ENCODE data around the gene MS4A6A. TPM values are rescaled to one million over a fixed set of nuclear protein-coding genes. Genes with fewer than 3 reads are reported as not detected.

MS4A6A gene, protein sequence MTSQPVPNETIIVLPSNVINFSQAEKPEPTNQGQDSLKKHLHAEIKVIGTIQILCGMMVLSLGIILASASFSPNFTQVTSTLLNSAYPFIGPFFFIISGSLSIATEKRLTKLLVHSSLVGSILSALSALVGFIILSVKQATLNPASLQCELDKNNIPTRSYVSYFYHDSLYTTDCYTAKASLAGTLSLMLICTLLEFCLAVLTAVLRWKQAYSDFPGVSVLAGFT
- total RNA-seq, result 35.0 TPM

DNA sequence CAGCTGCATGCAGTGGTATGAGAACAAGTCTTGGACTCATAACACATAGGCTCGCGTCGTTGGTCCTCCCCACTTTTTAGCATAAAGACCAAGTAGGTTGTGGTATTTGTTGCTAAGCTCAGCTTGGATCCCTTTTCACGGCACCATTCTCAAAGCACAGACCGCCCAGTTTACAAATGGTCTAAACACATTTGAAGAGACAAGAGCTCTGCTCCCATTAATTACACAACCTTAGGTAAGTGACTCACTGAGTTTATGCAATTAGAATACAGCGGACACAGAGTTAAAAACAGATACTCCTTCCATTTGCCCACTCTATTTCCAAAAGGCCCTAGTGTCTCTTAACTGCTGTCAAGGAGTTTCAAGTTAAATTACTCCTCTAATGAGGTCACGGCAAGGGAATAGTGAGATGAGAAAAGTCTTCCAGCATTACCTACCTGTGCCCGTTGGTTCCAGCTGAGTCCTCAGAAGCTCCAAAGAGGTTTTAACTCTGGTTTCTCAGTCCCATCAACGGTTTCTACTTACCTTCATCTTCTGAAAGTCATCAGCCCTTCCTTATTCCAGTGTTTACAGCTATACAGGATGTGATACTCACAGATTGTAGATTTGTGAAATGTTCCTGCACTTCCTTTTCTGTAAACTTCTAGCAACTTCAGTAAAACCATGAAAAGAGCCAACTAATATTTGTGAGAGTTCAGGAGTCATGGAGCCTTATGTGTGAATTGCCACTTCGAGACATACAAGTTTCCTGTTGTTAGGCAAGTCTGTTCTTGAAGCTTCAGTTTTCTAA lies at the start of gene MS4A6A:
MS4A6A (minus strand) TSS at position 543 of the 790 bp plus-strand sequence. CDS start 1,356 bp downstream, outside the sequence.
- Histone ChIP-seq H3K27ac (peak within 1 kb of the TSS in 1 of 2 donors; percentile 33), H3K4me1 (no peaks in the 10 kb centered on the region)
- intact Hi-C loops (cut with DNase I), result no loop called here

DNA sequence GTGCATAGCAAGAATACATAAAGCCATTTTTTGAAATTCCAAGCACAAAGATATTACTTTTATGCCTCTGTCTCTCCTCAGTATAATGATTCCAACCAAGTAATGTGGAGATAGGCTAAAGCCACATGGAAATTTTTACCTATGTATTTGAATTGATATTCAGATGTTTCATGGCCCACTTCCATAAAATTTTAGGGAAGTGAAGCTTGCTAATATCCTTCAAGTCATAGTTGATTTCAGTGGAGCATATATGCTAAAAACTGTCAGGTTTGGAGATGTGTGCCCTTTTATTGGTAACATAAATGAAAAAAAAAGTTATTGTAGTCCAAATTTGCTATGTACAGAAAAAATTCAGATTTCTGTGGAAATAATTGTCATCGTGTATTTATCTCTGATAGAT lies 47.8 kb upstream of the MS4A6A start:
- Histone ChIP-seq H3K4me1 (no peaks in the 10 kb centered on the region), H3K9me3 (no peaks in the 10 kb centered on the region), H3K27ac (no peak overlapping the region), H3K36me3 (no peaks in the 10 kb centered on the region), H3K27me3 (no peaks in the 10 kb centered on the region), H3K4me3 (no peak overlapping the region)
- intact Hi-C loops (cut with DNase I), result no loop called here
- TF ChIP-seq, protein P1, sequence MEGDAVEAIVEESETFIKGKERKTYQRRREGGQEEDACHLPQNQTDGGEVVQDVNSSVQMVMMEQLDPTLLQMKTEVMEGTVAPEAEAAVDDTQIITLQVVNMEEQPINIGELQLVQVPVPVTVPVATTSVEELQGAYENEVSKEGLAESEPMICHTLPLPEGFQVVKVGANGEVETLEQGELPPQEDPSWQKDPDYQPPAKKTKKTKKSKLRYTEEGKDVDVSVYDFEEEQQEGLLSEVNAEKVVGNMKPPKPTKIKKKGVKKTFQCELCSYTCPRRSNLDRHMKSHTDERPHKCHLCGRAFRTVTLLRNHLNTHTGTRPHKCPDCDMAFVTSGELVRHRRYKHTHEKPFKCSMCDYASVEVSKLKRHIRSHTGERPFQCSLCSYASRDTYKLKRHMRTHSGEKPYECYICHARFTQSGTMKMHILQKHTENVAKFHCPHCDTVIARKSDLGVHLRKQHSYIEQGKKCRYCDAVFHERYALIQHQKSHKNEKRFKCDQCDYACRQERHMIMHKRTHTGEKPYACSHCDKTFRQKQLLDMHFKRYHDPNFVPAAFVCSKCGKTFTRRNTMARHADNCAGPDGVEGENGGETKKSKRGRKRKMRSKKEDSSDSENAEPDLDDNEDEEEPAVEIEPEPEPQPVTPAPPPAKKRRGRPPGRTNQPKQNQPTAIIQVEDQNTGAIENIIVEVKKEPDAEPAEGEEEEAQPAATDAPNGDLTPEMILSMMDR (IDR thresholded peaks at IDR 0.05), result no peak
- DNase-seq (ENCODE audit: low spot score in 2 of 2), result no peak

More for the DNA sequence above, at the start of gene MS4A6A:
- Histone ChIP-seq H3K27me3 (no peaks in the 10 kb centered on the region), H3K9me3 (no peaks in the 10 kb centered on the region), H3K4me3 (peak within 1 kb of the TSS; percentile 21 to 32), H3K36me3 (no peaks in the 10 kb centered on the region)
- no peak for DNase-seq (ENCODE audit: low spot score in 2 of 2)
- TF ChIP-seq, protein P1 (IDR thresholded peaks at IDR 0.05), result no peak

DNA sequence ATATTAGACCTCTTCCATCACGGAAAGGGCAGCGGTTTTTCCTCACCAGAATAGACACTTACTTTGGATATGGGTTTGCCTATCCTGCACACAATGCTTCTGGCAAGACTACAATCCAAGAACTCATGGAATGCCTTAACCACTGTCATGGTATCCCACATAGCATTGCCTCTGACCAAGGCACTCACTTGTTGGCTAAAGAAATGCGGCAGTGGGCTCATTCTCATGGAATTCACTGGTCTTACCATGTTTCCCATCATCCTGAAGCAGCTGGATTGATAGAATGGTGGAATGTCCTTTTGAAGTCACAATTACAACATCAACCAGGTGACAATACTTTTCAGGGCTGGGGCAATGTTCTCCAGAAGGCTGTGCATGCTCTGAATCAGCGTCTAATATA lies 39.3 kb upstream of the MS4A6A start:
- H3K36me3 ChIP-seq, result no peaks in the 10 kb centered on the region
- H3K9me3 ChIP-seq, result no peaks in the 10 kb centered on the region
- H3K4me1 ChIP-seq, result no peaks in the 10 kb centered on the region
- intact Hi-C loops (cut with DNase I), result no loop called here
- TF ChIP-seq, protein P1 (IDR thresholded peaks at IDR 0.05), result no peak
- DNase-seq (ENCODE audit: low spot score in 2 of 2), result no peak
- H3K4me3 ChIP-seq, result no peak overlapping the region
- H3K27me3 ChIP-seq, result no peaks in the 10 kb centered on the region
- H3K27ac ChIP-seq, result no peak overlapping the region

DNA sequence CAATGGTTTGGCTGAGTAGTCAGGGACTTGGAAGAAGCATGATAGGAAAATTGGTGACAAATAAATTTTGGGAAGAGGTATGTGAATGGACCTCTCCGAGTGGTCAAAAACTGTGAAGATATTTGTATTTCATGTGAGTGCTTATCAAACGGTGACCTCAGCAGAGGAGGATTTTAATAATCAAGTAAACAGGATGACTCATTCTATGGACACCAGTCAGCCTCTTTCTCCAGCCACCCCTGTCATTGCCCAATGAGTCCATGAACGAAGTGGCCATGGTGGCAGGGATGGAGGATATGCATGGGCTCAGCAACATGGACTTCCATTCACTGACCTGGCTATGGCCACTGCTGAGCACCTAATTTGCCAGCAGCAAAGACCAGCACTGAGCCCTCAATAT lies 38.8 kb upstream of the MS4A6A start:
- no peak for DNase-seq (ENCODE audit: low spot score in 2 of 2)

DNA sequence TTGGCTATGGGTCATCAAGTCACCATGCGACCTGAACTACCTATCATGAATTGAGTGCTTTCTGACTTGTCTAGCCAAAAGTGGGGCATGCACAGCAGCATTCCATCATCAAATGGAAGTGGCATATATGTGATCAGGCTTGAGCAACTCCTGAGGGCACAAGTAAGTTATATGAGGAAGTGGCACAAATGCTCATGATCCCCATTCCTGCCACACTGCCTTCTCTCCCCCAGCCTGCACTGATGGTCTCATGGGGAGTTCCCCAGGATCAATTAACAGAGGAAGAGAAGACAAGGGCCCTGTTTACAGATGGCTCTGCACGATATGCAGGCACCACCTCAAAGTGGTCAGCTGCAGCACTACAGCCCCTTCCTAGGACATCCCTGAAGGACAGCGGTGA lies 38.3 kb upstream of the MS4A6A start:
- no peak overlapping the region for H3K27ac ChIP-seq
- no peak for DNase-seq (ENCODE audit: low spot score in 2 of 2)
- no peaks in the 10 kb centered on the region for H3K36me3 ChIP-seq
- H3K9me3 ChIP-seq, result no peaks in the 10 kb centered on the region
- no peaks in the 10 kb centered on the region for H3K27me3 ChIP-seq
- TF ChIP-seq, protein P1 (IDR thresholded peaks at IDR 0.05), result no peak
- no peaks in the 10 kb centered on the region for H3K4me1 ChIP-seq
- intact Hi-C loops (cut with DNase I), result no loop called here
- no peak overlapping the region for H3K4me3 ChIP-seq

More for the DNA sequence above, 38.8 kb upstream of the MS4A6A start:
- intact Hi-C loops (cut with DNase I), result no loop called here
- TF ChIP-seq, protein P1 (IDR thresholded peaks at IDR 0.05), result no peak
- H3K36me3 ChIP-seq, result no peaks in the 10 kb centered on the region
- no peak overlapping the region for H3K27ac ChIP-seq
- H3K4me1 ChIP-seq, result no peaks in the 10 kb centered on the region
- H3K4me3 ChIP-seq, result no peak overlapping the region
- no peaks in the 10 kb centered on the region for H3K9me3 ChIP-seq
- no peaks in the 10 kb centered on the region for H3K27me3 ChIP-seq

Measured in ascending aorta (tissue), 2 donors.